Ovary (tissue), 9 donors: ENCODE results near the gene FLOT1. TPM values are rescaled to one million over a fixed set of nuclear protein-coding genes. Genes with fewer than 3 reads are reported as not detected.
A peak's percentile ranks its signal among the peaks of the same experiment; 100 is the strongest.
"Not testable (repeated sequence)": the region's sequence is repeated elsewhere in the genome, so short reads cannot be mapped to it uniquely, and the experiment has no call there.

Experiments
- DNase-seq, 5 donors: peaks; one replicate each; pipeline ENCODE4 v3.0.0-alpha.2; 2019 to 2020
- H3K27ac ChIP-seq, 2 donors: fragments of 200-600 bp; one replicate each; pipeline versions ENCODE4 v1.5.1 to v1.8.0; 2019 to 2022
- H3K27me3 ChIP-seq: fragments of 200-600 bp; one replicate; pipeline ENCODE4 v1.8.0; 2022
- H3K36me3 ChIP-seq: fragments of 200-600 bp; sonication (generic); one replicate; pipeline ENCODE4 v1.5.1; 2019
- H3K4me1 ChIP-seq: one replicate; pipeline ENCODE4 v1.8.1; 2013; ENCODE audit warnings: mild to moderate bottlenecking, moderate library complexity; ENCODE audit not compliant: insufficient read depth
- H3K4me3 ChIP-seq: fragments of 200-600 bp; sonication (generic); one replicate; pipeline ENCODE4 v1.5.1; 2017
- H3K9me3 ChIP-seq, 2 donors: fragments of 200-600 bp in 1 of 2; sonication (generic) in 1 of 2; one replicate each; pipeline versions ENCODE4 v1.5.1 to v1.8.1; 2013 to 2019; ENCODE audit warnings: mild to moderate bottlenecking in 1 of 2, moderate library complexity in 1 of 2
- CTCF ChIP-seq, 3 donors: fragments of 450-650 bp in 2 of 3; fragments of 200-600 bp in 1 of 3; IDR thresholded peaks; one replicate each; pipeline versions ENCODE4 v1.5.1 to v1.8.0; 2016 to 2022; ENCODE audit warnings: antibody characterized with exemption in 3 of 3, mild to moderate bottlenecking in 1 of 3
- EP300 ChIP-seq: sonication (generic); formaldehyde crosslinking; IDR thresholded peaks from one replicate; pipeline ENCODE4 v1.6.1; 2017; ENCODE audit warnings: antibody characterized with exemption
- POLR2A ChIP-seq: fragments of 450-650 bp; IDR thresholded peaks from one replicate; pipeline ENCODE4 v1.6.1; 2017; ENCODE audit warnings: antibody characterized with exemption, mild to moderate bottlenecking, moderate library complexity
- WGBS, 3 donors: extraction: QIAGEN DNeasy Blood & Tissue Kit in 1 of 3; methylation state at CpG; one replicate each; pipeline versions ENCODE4 v1.1.5 to v1.1.7; 2013 to 2017; 5-methylcytosine and 5-hydroxymethylcytosine counted together
- intact Hi-C, 4 donors: fragments of 100-400 bp; cut with DNase I; formaldehyde crosslinking; loops; one replicate each; pipeline versions ENCODE4 v1.11.0 to v1.15.1; 2022 to 2023
- polyA plus RNA-seq, 2 donors: library from polyadenylated mRNA; stranded (reverse); fragments of 200-250 nt in 1 of 2; fragments of 350-450 nt in 1 of 2; fragmentation: Illumina TruSeq in 1 of 2; extraction: RNeasy Lipid Tissue Mini Kit (QIAGEN cat#74804) in 1 of 2; gene quantifications; one replicate each; pipeline ENCODE4 v1.2.3, GENCODE V29; 2013 to 2014
- total RNA-seq, 7 donors: library from RNA; depleted of rRNA in 2 of 7; stranded (reverse); fragments of >200 nt in 2 of 7; fragmentation: NEBNext Ultra II Directional in 3 of 7; extraction: Animal tissue kit (Norgen Biotek cat#: 25700) in 3 of 7; gene quantifications; one replicate each; pipeline versions ENCODE4 v1.1.0 to v1.2.4, GENCODE V29; 2016 to 2023
- donor health status: DM: no; HTN: no; CAD: no; lungs with moderate emphysema.
- donor health status: DM: no; HTN: no; CAD: no.
- donor health status: Bipolar disorder and iron deficiency.
- donor health status: DM: yes; HTN: yes; CAD: no.
- donor health status: DM: no; HTN: no; CAD: no.
- donor health status: DM: yes; HTN: yes; CAD: no.

The FLOT1 gene
- total and polyA plus RNA-seq, 9 donors, result 64.1 to 180 (median 124) TPM

GRCh38 chr6:30719791-30720737 is 22.4 kb downstream of the FLOT1 start, which contains the start of gene TUBB:
Gene TUBB, plus strand, starts transcription at chr6:30720352. Its CDS starts 155 bp downstream, at chr6:30720507.
- 0 to 1% (median 1%) methylated on average over 38 of the region's 38 CpGs for whole genome bisulfite sequencing, 3 donors
- DNase-seq, result peak; percentile 94 to 97 (median 96)
- peaks cover 2% of the 10 kb centered on the region for H3K4me1 ChIP-seq
- no peaks in the 10 kb centered on the region for H3K36me3 ChIP-seq
- peak; percentile 78 for TF ChIP-seq POLR2A
- TF ChIP-seq CTCF (IDR thresholded peaks at IDR 0.05), result peak in 1 of 3 donors; percentile 23
- TF ChIP-seq EP300, result no peak
- peak within 1 kb of the TSS; percentile 73 to 94 for H3K27ac ChIP-seq
- peak within 1 kb of the TSS; percentile 89 for H3K4me3 ChIP-seq
- intact Hi-C loops, result loop anchor here in 3 of 4 donors (2.0 kb wide), 1 partner anchor 33 kb away; the partner anchor contains the start of gene PPP1R18 (in 3 of the 3)
- H3K27me3 ChIP-seq, result no peaks in the 10 kb centered on the region
- H3K9me3 ChIP-seq, result no peaks in the 10 kb centered on the region

GRCh38 chr6:30719356-30719755 is 23.1 kb downstream of the FLOT1 start:
- Histone ChIP-seq H3K9me3 (no peaks in the 10 kb centered on the region), H3K27ac (peak overlapping the region; percentile 66 to 73), H3K4me3 (peak overlapping the region; percentile 39), H3K4me1 (peaks cover 2% of the 10 kb centered on the region), H3K36me3 (no peaks in the 10 kb centered on the region), H3K27me3 (no peaks in the 10 kb centered on the region)
- TF ChIP-seq EP300, result no peak
- no peak for TF ChIP-seq POLR2A
- no peak for TF ChIP-seq CTCF (IDR thresholded peaks at IDR 0.05)
- intact Hi-C loops, result no loop called here
- 17 to 18% (median 17%) methylated on average over 8 of the region's 8 CpGs for WGBS, 3 donors
- no peak for DNase-seq

DNA sequence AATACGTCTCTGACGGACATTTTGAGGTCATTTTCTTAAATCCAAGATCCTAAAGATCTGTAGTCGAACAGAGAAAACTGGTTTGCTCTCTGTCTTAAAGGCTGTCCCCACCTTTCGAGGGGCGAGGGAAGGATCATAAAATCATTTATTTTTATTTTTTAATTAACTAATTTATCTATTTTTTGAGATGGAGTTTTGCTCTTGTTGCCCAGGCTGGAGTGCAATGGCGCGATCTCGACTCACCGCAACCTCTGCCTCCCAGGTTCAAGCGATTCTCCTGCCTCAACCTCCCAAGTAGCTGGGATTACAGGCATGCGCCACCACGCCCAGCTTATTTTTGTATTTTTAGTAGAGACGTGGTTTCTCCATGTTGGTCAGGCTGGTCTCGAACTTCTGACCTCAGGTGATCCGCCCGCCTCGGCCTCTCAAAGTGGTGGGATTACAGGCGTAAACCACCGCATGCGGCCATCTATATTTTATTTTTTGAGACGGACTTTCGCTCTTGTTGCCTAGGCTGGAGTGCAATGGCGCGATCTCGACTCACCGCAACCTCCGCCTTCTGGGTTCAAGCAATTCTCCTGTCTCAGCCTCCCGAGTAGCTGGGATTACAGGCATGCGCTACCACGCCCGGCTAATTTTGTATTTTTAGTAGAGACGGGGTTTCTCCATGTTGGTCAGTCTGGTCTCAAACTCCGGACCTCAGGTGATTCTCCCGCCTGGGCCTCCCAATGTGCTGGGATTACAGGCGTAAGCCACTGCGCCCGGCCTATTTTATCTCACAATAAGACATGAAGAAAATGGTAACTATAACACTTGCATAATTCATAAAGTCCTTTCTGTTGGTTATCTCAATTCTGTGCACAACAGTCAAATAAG is 24.4 kb downstream of the FLOT1 start:
- peak in 1 of 5 donors; percentile 51 for DNase-seq
- intact Hi-C loops, H3K4me1 ChIP-seq, H3K27me3 ChIP-seq, H3K36me3 ChIP-seq, H3K9me3 ChIP-seq: not testable (repeated sequence)
- H3K4me3 ChIP-seq, result peak overlapping the region; percentile 47
- 74 to 78% (median 77%) methylated on average over 37 of the region's 37 CpGs for WGBS, 3 donors
- peak overlapping the region; percentile 23 to 98 for H3K27ac ChIP-seq

- intact Hi-C loops, result no loop called here
- peaks cover 2% of the 10 kb centered on the region for H3K4me1 ChIP-seq
- WGBS, 3 donors, result 0 to 1% (median 1%) methylated on average over 45 to 48 of the region's 48 CpGs
- peak within 1 kb of the TSS; percentile 49 for H3K4me3 ChIP-seq
- H3K27me3 ChIP-seq, result no peaks in the 10 kb centered on the region
- TF ChIP-seq CTCF (IDR thresholded peaks at IDR 0.05) (peak; percentile 18 to 56 (median 49)), EP300 (peak; percentile 78), POLR2A (peak; percentile 57)
- H3K36me3 ChIP-seq, result no peaks in the 10 kb centered on the region
- H3K9me3 ChIP-seq, result no peaks in the 10 kb centered on the region
- peak; percentile 99 to 100 (median 99) for DNase-seq
- H3K27ac ChIP-seq, result peak within 1 kb of the TSS; percentile 98
Observed at GRCh38 chr6:30717129-30717844, 25.2 kb downstream of the FLOT1 start, which contains the start of gene MDC1. Gene MDC1, minus strand, starts transcription at chr6:30717281. Its CDS starts 2,106 bp downstream, at chr6:30715175.
